HL-60/S4 treated with retinoic acid at 250 ng/mL for 4 days and 3 days (cell line): ENCODE measurements around the gene SRA1.

Experiments
- in situ Hi-C: fragments of 300-500 bp; cut with MboI; formaldehyde crosslinking; loops from 2 replicates; pipeline ENCODE4 v1.7.0; 2022; ENCODE audit warnings: low sequenced_read_pairs

SRA1 gene

DNA sequence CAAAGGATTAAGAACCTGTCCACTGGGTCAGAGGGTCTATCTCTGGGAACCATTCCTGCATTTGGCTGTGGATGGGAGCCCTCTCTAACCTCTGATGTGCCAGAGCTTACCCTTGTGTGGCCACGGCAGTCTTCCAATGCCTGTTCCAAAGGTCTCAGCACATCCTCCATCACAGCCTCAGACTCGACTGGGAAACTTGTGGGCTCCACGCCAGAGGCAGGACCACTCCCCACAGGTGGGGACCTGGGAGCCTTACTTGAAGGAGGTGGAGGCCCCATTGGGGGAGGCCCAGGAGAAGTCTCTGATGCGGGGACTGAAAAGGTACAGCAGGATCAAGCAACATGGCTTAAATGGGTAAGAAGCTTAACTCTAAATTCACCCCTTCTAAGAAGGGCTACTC is 5.4 kb downstream of the SRA1 start:
- in situ Hi-C loops = no loop called here

DNA sequence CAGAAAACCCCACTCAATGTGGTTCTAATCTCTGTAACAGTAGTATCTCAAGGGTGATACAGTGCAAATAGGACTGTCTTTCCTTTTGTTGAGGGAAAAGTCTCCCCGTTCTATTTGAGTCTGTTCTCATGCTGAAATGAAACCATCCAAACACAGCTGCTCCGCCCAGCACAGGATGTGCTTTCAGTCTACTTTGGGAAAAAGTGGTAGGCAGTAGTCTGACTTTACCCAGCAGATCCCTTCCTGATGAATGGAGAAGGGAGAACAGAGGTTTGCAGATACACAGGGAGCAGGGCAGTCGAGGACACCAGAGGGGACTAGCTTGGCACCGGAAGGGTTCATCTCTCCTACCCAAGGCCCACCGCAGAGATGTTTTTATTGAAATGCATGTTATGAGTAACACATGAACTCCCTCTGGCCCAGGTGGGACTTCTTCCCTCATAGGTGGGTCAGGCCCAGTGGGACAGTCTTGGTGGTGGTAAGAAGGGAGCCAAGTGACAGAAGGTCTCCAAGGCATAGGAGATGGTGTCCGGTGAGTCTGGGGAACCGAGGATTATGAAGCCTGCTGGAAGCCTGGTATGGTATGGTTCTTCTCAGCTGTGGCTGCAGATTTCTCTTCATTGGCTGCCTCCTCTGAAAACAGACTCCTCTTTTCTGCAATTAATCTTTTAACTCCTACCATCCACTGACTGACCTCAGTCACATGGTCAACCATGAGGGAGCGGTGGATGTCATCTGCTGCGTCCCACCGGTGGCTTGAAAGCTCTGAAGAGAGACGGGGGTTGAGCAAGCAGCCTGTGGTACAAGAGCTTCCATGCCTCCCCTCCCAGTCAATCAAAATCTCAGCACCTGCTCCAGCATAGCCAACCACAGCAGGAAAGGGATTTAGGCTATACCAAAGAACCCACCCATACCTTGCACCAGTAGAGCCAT is 6.9 kb downstream of the SRA1 start:
- in situ Hi-C loops = no loop called here

DNA sequence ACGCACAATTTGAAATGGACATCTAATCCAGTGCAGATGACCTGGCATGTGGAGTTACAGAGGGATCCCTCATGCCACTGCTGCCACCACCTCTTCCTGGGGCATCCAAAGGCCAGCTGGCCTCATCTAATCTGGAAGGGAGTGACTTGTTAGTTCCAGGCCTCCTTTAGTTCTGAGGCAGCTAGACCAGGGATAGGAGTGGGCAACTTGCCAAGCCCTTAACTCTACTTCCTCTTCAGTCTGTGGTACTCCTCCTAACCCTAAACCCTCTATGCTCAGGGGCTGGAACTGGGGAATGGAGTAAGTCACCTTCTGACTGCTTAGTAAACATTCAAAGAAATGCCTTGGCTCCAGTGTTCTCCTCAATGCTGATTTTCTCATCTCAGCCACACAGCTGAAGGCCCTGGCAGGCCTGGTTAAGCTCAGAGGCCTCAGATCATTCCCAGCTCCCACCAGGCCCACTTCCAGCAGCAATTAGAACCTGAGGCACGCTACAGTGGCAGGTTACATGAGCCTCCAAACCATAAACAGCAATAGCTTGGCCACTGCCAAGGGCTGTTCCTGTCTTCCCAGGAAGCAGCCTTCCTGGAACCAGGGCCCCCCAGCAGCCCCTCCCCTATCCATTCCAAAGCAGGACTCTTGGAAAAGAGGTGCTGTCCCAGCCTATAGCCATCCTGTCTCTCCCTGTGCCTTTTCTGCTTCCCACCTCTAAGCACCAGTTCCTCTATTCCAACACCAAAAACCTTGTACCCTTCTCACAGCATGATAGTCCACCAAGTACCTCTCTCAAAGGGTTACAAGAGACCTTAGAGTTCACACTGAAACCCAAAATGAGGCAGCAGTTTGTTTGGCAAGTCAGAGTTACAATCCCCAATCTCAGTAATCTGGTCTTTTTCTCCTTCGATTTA is 7.8 kb downstream of the SRA1 start:
- in situ Hi-C loops = no loop called here

DNA sequence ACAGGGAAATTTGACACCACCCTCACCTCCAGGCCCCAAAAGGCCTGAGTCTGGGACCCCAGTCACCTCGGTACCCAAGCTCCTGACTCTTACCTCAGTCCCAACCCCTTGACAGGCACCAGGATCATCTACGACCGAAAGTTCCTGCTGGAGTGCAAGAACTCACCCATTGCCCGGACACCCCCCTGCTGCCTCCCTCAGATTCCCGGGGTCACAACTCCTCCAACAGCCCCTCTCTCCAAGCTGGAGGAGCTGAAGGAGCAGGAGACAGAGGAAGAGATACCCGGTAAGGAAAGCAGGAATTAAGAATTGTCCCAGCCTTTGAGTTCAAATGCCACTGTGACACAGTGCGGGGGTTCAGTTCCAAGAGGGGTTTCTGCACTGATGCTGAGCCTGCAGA is 8.5 kb downstream of the SRA1 start:
- in situ Hi-C loops = no loop called here

DNA sequence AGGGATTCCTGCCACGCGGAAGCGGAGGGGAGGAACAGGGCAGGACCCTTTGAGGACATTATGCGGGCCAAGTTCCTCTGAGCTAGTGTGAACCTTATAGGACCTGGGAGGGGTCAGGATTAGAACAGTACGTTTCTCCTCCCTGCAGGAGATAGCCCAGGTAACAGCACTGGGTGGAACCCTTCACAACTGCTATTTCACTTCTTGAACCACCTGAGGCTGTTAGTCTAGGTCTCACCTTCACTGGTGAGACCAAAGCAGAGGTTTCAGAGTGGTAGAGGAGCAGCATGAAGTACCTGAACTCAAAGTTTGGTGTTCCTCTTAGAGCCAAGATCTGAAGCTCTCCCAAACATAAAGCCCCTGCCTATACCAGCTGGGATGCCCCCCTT is 9.0 kb downstream of the SRA1 start:
- in situ Hi-C loops = no loop called here

DNA sequence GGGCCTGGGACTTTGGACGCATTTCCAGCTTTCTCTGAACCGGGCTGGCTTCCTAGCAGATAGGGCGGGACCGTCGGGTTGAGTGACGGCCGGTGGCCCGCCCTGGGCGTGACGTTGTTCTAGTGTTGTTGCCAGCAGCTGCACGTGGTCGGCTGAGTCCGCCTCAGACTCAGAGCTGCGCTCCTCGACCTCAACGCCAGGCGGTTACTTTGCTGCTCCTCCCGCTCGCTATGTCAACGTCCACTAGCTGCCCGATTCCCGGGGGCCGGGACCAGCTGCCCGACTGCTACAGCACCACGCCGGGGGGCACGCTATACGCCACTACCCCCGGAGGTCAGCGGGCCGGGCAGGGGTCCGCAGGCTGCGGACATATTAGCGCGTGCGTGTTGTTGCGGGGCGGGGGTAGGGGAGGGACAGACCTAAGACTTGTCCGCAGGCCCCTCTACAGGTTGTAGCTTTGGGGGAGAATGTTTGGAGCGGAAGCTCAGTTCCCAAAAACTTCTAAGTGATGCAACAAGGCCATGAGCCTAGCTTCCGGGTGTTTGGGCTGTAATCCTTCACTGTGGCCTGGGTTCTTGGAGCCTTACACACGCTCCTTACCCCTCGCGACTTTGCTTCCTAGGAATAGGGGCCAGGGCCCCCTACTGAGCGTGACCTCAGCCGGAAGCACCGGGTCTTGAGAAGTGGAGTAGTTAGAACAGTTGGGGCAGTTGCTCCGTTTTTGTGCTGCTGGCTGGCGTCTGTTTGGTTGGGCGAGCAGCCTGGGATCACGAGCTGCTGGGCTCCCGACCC is 9.6 kb downstream of the SRA1 start, which contains the start of gene EIF4EBP3:
EIF4EBP3 (plus strand) TSS at position 155 of the 792 bp plus-strand sequence; CDS start at position 231, 76 bp downstream.
- in situ Hi-C loops = no loop called here

DNA sequence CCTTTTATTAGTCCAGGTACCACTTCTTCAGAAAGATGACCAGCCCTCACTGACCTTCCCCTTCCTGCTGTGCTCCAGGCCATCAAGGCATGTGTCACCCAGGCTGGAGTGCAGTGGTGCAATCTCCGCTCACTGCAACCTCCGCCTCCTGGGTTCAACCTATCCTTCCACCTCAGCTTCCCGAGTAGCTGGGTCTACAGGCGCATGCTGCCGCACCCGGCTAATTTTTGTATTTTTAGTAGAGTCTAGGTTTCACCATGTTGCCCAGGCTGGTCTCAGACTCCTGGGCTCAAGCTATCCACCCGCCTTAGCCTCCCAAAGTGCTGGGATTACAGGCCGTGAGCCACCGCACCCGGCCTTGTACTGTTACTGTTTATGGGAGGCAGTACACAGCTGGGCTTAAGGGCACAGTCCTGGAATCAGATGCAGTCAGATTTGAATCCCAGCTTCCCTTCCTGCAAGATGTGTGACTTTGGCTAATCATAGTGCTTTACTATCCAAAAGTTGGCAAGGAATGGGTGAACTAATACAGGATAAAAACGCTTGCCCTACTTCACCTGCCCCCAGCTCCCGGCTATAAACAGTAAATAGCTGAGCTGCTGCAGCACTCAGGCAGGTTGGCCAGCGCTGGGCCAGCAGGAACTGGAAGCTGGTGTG is 10.3 kb downstream of the SRA1 start:
- in situ Hi-C loops = no loop called here

DNA sequence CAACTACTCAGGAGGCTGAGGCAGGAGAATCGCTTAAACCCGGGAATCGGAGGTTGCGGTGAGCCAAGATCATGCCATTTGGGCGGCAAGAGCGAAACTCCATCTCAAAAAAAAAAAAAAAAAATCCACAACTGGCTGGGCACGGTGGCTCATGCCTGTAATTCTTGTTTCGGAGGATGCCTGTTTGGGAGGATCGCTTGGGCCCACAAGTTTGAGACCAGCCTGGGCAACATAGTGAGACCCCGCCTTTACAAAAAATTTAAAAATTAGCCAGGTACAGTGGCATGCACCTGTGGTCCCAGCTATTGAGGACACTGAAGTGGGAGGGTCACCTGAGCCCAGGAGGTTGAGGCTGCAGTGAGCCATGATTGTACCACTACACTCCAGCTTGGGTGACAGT is 11.7 kb downstream of the SRA1 start:
- in situ Hi-C loops = no loop called here

DNA sequence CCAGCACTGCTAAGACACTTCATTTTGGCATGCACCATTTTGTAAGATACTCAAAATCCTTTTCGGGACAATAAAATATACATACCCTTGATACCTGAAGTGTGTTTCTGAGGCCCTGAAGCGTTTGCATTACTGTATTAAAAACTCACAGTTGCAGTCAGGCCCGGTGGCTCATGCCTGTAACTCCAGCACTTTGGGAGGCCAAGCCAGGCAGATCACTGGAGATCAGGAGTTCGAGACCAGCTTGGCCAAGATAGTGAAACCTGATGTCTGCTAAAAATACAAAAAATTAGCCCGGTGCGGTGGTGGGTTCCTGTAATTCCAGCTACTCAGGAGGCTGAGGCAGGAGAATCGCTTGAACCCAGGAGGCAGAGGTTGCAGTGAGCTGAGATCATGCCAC is 12.3 kb downstream of the SRA1 start:
- in situ Hi-C loops = no loop called here

DNA sequence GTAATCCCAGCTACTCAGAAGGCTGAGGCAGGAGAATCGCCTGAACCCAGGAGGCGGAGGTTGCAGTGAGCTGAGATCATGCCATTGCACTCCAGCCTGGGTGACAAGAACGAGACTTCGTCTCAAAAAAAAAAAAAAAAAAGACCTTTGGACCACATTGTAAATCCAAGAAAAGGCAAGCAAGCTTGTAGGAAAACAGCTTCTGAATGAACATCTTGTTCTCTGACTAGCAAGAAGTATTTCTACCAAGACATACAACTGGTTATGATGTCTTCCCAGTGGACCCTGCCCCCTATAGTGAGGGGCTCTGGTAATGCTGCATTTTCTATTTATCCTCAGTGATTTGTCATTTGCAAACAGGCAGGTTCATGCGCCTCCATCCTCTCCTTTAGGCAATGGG is 14.3 kb downstream of the SRA1 start:
- in situ Hi-C loops = no loop called here

DNA sequence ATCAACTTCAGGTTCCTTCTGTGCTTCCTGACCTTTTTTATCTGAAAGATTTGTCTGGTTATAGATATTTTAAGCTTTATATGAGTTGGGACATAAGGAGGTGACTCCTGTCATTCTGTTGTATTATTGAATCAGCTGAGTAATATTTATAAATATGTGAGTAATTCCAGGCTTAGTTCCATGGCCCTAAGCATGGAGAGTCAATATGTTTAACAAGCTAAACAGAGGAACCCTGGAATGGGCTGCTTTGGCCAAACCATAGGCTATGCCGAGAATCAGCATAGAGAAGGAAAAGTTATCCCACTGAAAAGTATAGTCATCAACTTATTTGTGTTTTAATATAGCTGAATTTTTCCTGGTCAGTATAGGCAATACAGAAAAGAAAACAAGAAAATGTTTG is 17.0 kb downstream of the SRA1 start:
- in situ Hi-C loops = no loop called here

DNA sequence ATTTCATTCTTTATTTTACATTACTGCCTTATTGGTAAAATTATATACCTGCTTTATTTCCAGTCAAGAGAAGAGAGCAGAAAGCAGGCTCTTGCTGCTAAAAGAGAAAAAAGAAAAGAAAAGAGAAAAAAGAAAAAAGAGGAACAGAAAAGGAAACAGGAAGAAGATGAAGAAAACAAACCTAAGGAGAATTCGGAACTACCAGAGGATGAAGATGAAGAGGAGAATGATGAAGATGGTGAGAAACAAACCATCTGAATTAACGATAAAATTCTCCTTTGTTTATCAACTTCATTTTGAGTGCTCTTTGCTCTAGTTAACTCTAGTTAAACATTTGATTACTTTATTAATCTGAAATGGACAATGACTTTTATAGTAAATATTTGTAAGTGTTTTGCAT is 33.3 kb downstream of the SRA1 start:
- in situ Hi-C loops = no loop called here

DNA sequence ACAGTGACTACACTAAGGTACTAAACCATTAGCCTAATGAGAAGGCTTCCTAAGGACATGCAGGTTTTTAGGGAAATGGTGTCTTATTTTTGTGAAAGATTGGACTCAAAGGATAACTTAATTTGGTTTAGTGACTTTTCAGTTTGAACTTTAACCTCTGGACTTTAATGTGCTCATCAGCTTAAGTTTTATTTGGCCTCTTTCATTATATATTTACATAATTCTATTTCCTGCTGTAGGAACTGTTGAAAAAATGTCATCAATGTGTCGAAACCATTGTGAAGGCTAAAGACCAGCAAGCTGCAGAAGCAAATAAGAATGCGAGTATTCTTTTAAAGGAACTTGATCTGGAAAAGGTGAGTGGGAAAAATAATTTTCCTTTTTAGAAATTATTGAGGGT is 44.1 kb downstream of the SRA1 start:
- in situ Hi-C loops = no loop called here

DNA sequence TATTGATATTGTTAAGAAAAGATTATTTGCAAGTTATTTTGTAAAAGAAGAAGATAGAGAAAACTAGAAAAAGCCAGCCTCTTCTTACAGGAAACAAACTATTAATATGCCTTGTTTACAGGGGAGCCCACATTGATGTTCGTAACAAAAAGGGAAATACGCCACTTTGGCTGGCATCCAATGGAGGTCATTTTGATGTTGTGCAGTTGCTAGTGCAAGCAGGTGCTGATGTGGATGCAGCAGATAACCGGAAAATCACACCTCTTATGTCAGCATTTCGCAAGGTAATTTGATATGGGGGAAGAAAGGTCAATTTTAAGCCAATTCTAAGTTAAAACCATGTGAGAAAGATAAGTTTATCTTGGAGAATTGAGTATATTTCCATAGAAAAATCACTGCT is 47.4 kb downstream of the SRA1 start:
- in situ Hi-C loops = no loop called here

DNA sequence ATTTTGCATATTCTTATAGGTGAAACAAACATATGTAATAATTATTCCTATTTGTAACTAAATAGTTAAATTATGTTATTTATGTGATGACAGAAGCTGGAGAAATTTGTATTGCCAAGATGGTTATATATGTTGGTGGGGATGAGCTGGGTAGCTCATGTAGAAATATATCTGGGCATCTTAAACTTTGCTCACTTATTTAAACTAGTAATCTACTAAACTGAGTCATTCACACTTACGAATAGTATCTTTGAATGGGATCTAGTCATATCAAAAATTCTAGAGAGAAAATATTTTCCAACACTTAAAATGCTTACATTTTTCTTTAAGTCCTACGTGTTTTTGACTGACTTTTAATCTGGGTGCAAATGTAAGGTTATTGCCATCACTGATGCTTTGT is 54.4 kb downstream of the SRA1 start:
- in situ Hi-C loops = no loop called here
